Hepatocyte (in vitro differentiated cells): ENCODE results near the gene ENOSF1. TPM values are rescaled to one million over a fixed set of nuclear protein-coding genes. Genes with fewer than 3 reads are reported as not detected.
"Not testable (repeated sequence)": the region's sequence is repeated elsewhere in the genome, so short reads cannot be mapped to it uniquely, and the experiment has no call there.

Experiments
- DNase-seq: peaks from one replicate; pipeline ENCODE4 v3.0.0-alpha.2; 2016; ENCODE audit warnings: low spot score
- H2AFZ ChIP-seq: fragments of 200-600 bp; sonication (generic); 2 replicates; pipeline ENCODE4 v1.6.0; 2016; ENCODE audit warnings: antibody characterized with exemption, mild to moderate bottlenecking
- H3K27ac ChIP-seq: fragments of 200-600 bp; sonication (generic); 2 replicates; pipeline ENCODE4 v1.5.1; 2016; ENCODE audit warnings: mild to moderate bottlenecking
- H3K27me3 ChIP-seq: fragments of 200-600 bp; sonication (generic); 2 replicates; pipeline ENCODE4 v1.6.1; 2016
- H3K36me3 ChIP-seq: fragments of 200-600 bp; sonication (generic); replicated peaks from 2 replicates; pipeline ENCODE4 v1.5.1; 2016; ENCODE audit warnings: low read depth; ENCODE audit not compliant: insufficient read depth
- H3K4me1 ChIP-seq: fragments of 200-600 bp; sonication (generic); 2 replicates; pipeline ENCODE4 v1.5.1; 2016; ENCODE audit warnings: mild to moderate bottlenecking, moderate library complexity; ENCODE audit not compliant: insufficient read depth
- H3K4me2 ChIP-seq: fragments of 200-600 bp; sonication (generic); 2 replicates; pipeline ENCODE4 v1.6.0; 2016
- H3K4me3 ChIP-seq: fragments of 200-600 bp; sonication (generic); 2 replicates; pipeline ENCODE4 v1.5.1; 2016; ENCODE audit warnings: mild to moderate bottlenecking
- H3K79me2 ChIP-seq: fragments of 200-600 bp; sonication (generic); 2 replicates; pipeline ENCODE4 v1.6.0; 2017; ENCODE audit warnings: mild to moderate bottlenecking
- H3K9me2 ChIP-seq: fragments of 200-600 bp; sonication (generic); replicated peaks from 2 replicates; pipeline ENCODE4 v1.6.0; 2017; ENCODE audit warnings: mild to moderate bottlenecking; ENCODE audit not compliant: insufficient read depth
- H3K9me3 ChIP-seq: fragments of 200-600 bp; sonication (generic); 2 replicates; pipeline ENCODE4 v1.5.1; 2016; ENCODE audit warnings: low read depth, mild to moderate bottlenecking
- H4K20me1 ChIP-seq: fragments of 200-600 bp; sonication (generic); 2 replicates; pipeline ENCODE4 v1.6.0; 2016; ENCODE audit warnings: mild to moderate bottlenecking; ENCODE audit not compliant: insufficient read depth, poor library complexity, severe bottlenecking
- EZH2 ChIP-seq: fragments of 200-600 bp; sonication (generic); IDR thresholded peaks from 2 replicates; pipeline ENCODE4 v1.6.1; 2016; ENCODE audit warnings: antibody characterized with exemption, mild to moderate bottlenecking, borderline replicate concordance
- EZH2phosphoT487 ChIP-seq: fragments of 200-600 bp; sonication (generic); IDR thresholded peaks from one replicate; pipeline ENCODE4 v1.6.1; 2018; ENCODE audit warnings: antibody characterized with exemption, mild to moderate bottlenecking, low read depth, moderate library complexity; ENCODE audit not compliant: unreplicated experiment, severe bottlenecking
- WGBS: methylation state at CpG from one replicate; pipeline ENCODE4 v1.1.6; 2016; ENCODE audit warnings: low lambda C conversion rate; ENCODE audit errors: missing lambda C conversion rate; 5-methylcytosine and 5-hydroxymethylcytosine counted together
- polyA plus RNA-seq: library from polyadenylated mRNA; unstranded; fragments of >200 nt; fragmentation: Nextera tagmentation; extraction: Ambion mirVana; gene quantifications from 2 replicates; pipeline ENCODE4 v1.2.1, GENCODE V29; 2016
- total RNA-seq: library from RNA; depleted of rRNA; stranded (reverse); fragments of >200 nt; gene quantifications from 2 replicates; pipeline ENCODE4 v1.2.3, GENCODE V29; 2014
- TF ChIP-seq, protein P1 (sequence below): fragments of 200-600 bp; sonication (generic); IDR thresholded peaks from 2 replicates; pipeline ENCODE4 v1.5.1; 2016; ENCODE audit warnings: antibody characterized with exemption, mild to moderate bottlenecking; ENCODE audit not compliant: poor library complexity

ENOSF1 gene
- total and polyA plus RNA-seq, 2 experiments from 2014 or later: 41.6 to 44.5 TPM

DNA sequence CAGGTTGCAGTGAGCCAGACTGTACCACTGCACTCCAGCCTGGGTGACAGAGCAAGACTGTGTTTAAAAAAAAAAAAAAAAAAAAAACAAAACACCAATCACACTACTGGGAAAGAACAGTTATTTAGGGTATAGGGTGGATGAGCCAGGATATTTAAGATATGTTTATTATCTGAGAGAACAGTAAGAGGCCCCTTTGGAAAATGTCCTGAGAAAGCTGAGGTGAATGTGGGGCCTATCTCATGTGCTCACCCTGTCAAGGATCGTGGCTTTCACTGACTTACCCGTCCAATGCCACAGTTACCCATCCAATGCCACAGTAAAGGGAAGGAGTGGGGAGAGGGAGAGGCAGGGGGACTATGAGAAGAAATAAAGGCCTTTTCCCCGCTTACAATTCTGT is 19.9 kb upstream of the ENOSF1 start:
- no peaks in the 10 kb centered on the region for H3K36me3 ChIP-seq
- 91% methylated on average over 3 of the region's 3 CpGs for WGBS

DNA sequence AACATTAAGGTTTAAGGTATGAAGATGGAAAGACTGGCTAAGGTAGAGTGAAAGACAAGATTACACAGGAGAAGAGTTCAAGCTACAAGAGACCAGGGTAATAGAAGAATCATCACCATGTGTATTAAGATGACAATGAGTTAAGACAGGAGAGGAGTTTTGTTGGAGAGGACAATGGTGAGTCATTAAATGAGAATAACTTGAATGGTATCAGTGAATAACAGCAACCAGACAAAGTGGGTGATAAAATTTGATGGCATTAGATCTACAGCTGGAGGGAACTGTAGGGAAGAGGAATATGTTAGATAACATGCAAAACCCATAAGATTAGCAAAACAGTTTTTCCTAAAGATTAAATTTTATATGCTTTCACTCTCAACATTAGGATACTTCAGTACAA is 18.8 kb upstream of the ENOSF1 start:
- H3K79me2 ChIP-seq: no peaks in the 10 kb centered on the region
- TF ChIP-seq, protein P1, sequence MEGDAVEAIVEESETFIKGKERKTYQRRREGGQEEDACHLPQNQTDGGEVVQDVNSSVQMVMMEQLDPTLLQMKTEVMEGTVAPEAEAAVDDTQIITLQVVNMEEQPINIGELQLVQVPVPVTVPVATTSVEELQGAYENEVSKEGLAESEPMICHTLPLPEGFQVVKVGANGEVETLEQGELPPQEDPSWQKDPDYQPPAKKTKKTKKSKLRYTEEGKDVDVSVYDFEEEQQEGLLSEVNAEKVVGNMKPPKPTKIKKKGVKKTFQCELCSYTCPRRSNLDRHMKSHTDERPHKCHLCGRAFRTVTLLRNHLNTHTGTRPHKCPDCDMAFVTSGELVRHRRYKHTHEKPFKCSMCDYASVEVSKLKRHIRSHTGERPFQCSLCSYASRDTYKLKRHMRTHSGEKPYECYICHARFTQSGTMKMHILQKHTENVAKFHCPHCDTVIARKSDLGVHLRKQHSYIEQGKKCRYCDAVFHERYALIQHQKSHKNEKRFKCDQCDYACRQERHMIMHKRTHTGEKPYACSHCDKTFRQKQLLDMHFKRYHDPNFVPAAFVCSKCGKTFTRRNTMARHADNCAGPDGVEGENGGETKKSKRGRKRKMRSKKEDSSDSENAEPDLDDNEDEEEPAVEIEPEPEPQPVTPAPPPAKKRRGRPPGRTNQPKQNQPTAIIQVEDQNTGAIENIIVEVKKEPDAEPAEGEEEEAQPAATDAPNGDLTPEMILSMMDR: no peak
- TF ChIP-seq EZH2 (no peak), EZH2phosphoT487 (no peak)

More for the DNA sequence above, 19.9 kb upstream of the ENOSF1 start:
- Histone ChIP-seq H3K9me2 (no peaks in the 10 kb centered on the region), H2AFZ (no peak overlapping the region), H4K20me1 (no peaks in the 10 kb centered on the region), H3K27me3 (no peaks in the 10 kb centered on the region), H3K4me1 (no peaks in the 10 kb centered on the region), H3K79me2 (no peaks in the 10 kb centered on the region), H3K4me2 (no peak overlapping the region), H3K4me3 (no peak overlapping the region), H3K27ac (no peak overlapping the region), H3K9me3 (no peaks in the 10 kb centered on the region)
- DNase-seq: no peak
- TF ChIP-seq, protein P1: no peak
- TF ChIP-seq EZH2 (no peak), EZH2phosphoT487 (no peak)

DNA sequence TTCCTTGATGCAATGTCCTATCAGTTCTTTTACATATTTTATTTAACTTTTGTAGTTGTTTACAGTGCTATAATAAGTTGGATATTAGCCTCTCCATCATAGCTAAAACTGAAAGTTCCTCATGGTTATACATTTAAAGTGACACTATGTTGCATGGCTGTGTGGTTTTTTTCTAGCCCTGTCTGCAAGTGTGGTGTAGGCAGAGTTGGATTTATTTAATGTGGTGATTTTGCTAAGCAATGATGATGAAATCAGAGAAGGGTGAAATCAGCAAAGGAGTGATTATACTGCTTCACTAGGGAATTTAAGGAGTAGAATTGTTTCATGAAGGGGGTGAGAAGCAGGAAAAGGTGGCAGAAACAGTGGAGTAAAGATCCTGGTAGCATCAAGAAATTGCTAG is 18.3 kb upstream of the ENOSF1 start:
- Histone ChIP-seq H3K27ac (no peak overlapping the region), H3K9me3 (no peaks in the 10 kb centered on the region), H3K9me2 (no peaks in the 10 kb centered on the region), H3K4me1 (no peaks in the 10 kb centered on the region), H3K4me2 (no peak overlapping the region), H4K20me1 (no peaks in the 10 kb centered on the region), H3K4me3 (no peak overlapping the region), H3K79me2 (no peaks in the 10 kb centered on the region), H3K27me3 (no peaks in the 10 kb centered on the region), H3K36me3 (no peaks in the 10 kb centered on the region), H2AFZ (no peak overlapping the region)
- DNase-seq: no peak
- TF ChIP-seq EZH2 (no peak), EZH2phosphoT487 (no peak)
- TF ChIP-seq, protein P1: no peak

More for the DNA sequence above, 18.8 kb upstream of the ENOSF1 start:
- H3K4me1 ChIP-seq: no peaks in the 10 kb centered on the region
- no peak overlapping the region for H3K4me2 ChIP-seq
- H3K9me2 ChIP-seq: no peaks in the 10 kb centered on the region
- H3K27me3 ChIP-seq: no peaks in the 10 kb centered on the region
- no peaks in the 10 kb centered on the region for H3K9me3 ChIP-seq
- no peak overlapping the region for H2AFZ ChIP-seq
- no peaks in the 10 kb centered on the region for H4K20me1 ChIP-seq
- H3K4me3 ChIP-seq: no peak overlapping the region
- no peak for DNase-seq
- no peak overlapping the region for H3K27ac ChIP-seq
- H3K36me3 ChIP-seq: no peaks in the 10 kb centered on the region

DNA sequence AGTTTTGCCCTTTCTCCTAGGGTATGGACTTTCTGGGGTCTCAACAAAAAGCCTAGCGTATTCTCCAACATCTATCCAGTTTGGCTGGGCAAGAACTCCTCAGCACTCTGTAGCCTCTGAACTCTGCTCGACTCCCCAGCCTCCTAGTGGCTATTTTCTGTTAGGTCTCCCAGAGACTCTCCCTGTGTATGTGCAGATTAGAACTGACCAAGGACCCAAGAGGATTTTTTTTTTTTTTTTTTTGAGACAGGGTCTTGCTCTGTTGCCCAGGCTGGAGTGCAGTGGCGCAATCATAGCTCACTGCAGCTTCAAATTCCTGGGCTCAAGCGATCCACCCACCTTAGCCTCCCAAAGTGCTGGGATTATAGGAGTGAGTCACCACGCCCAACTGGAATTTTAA is 17.7 kb upstream of the ENOSF1 start:
- H4K20me1 ChIP-seq, H3K9me3 ChIP-seq, DNase-seq, H3K27me3 ChIP-seq, H3K27ac ChIP-seq, H2AFZ ChIP-seq, H3K4me2 ChIP-seq, H3K79me2 ChIP-seq, H3K4me3 ChIP-seq, H3K4me1 ChIP-seq, H3K9me2 ChIP-seq, H3K36me3 ChIP-seq: not testable (repeated sequence)
- 96% methylated on average over 5 of the region's 5 CpGs for WGBS
- TF ChIP-seq, protein P1: peak; percentile 12
